DOHH2 (cell line): ENCODE measurements around the gene SH3BP5L.

Experiments
- H3F3A ChIP-seq: fragments of 200-600 bp; sonication (generic), shearing (Covaris generic); 2 replicates; pipeline ENCODE4 v1.6.0; 2016; ENCODE audit warnings: antibody characterized with exemption, mild to moderate bottlenecking; ENCODE audit not compliant: control insufficient read depth, insufficient read depth
- H3K27ac ChIP-seq: fragments of 200-600 bp; sonication (generic); 2 replicates; pipeline ENCODE4 v1.5.1; 2014; ENCODE audit warnings: low read depth, mild to moderate bottlenecking, low read length, moderate library complexity
- H3K27me3 ChIP-seq: fragments of 200-600 bp; sonication (generic); 2 replicates; pipeline ENCODE4 v1.6.1; 2014; ENCODE audit warnings: mild to moderate bottlenecking, low read length, mixed read lengths; ENCODE audit not compliant: control insufficient read depth
- H3K36me3 ChIP-seq: fragments of 200-600 bp; sonication (generic); 2 replicates; pipeline ENCODE4 v1.6.1; 2014; ENCODE audit warnings: mild to moderate bottlenecking, low read length, moderate library complexity, mixed read lengths; ENCODE audit not compliant: control insufficient read depth
- H3K4me1 ChIP-seq: fragments of 200-600 bp; sonication (generic); 2 replicates; pipeline ENCODE4 v1.6.1; 2014; ENCODE audit warnings: mild to moderate bottlenecking, low read length, mixed read lengths; ENCODE audit not compliant: control insufficient read depth
- H3K4me2 ChIP-seq: fragments of 200-600 bp; sonication (generic); 2 replicates; pipeline ENCODE4 v1.6.0; 2014; ENCODE audit warnings: mild to moderate bottlenecking, low read length, moderate library complexity
- H3K4me3 ChIP-seq: fragments of 200-600 bp; sonication (generic); 2 replicates; pipeline ENCODE4 v1.5.1; 2014; ENCODE audit warnings: mild to moderate bottlenecking, low read length, mixed read lengths
- H3K79me2 ChIP-seq: fragments of 200-600 bp; sonication (generic); 2 replicates; pipeline ENCODE4 v1.6.1; 2014; ENCODE audit warnings: mild to moderate bottlenecking, low read length, mixed read lengths; ENCODE audit not compliant: control insufficient read depth
- H3K9me2 ChIP-seq: fragments of 200-600 bp; sonication (generic); replicated peaks from 2 replicates; pipeline ENCODE4 v1.6.1; 2014; ENCODE audit warnings: mild to moderate bottlenecking, low read length, mixed read lengths; ENCODE audit not compliant: control insufficient read depth
- H3K9me3 ChIP-seq: fragments of 200-600 bp; sonication (generic); 2 replicates; pipeline ENCODE4 v1.6.1; 2014; ENCODE audit warnings: antibody characterized with exemption, low read length, mixed read lengths; ENCODE audit not compliant: control insufficient read depth, insufficient read depth
- H4K20me1 ChIP-seq: fragments of 200-600 bp; sonication (generic); 2 replicates; pipeline ENCODE4 v1.6.0; 2014; ENCODE audit warnings: low read depth, mild to moderate bottlenecking, antibody characterized with exemption, low read length, moderate library complexity; ENCODE audit not compliant: control insufficient read depth, insufficient read depth
- EZH2phosphoT487 ChIP-seq: fragments of 200-600 bp; sonication (generic); IDR thresholded peaks from 2 replicates; pipeline ENCODE4 v1.6.1; 2017; ENCODE audit warnings: borderline replicate concordance, mild to moderate bottlenecking, antibody characterized with exemption, low read length, moderate library complexity, mixed read lengths
- TF ChIP-seq, protein P1 (sequence below): fragments of 200-600 bp; sonication (generic); IDR thresholded peaks from one replicate; pipeline ENCODE4 v1.5.1; 2014; ENCODE audit warnings: antibody characterized with exemption, mild to moderate bottlenecking, low read depth, low read length; ENCODE audit not compliant: poor library complexity, severe bottlenecking

Gene SH3BP5L

GRCh38 chr1:248786156-248786555 lies 39.6 kb downstream of the SH3BP5L start:
- no peak for TF ChIP-seq EZH2phosphoT487
- TF ChIP-seq, protein P1, sequence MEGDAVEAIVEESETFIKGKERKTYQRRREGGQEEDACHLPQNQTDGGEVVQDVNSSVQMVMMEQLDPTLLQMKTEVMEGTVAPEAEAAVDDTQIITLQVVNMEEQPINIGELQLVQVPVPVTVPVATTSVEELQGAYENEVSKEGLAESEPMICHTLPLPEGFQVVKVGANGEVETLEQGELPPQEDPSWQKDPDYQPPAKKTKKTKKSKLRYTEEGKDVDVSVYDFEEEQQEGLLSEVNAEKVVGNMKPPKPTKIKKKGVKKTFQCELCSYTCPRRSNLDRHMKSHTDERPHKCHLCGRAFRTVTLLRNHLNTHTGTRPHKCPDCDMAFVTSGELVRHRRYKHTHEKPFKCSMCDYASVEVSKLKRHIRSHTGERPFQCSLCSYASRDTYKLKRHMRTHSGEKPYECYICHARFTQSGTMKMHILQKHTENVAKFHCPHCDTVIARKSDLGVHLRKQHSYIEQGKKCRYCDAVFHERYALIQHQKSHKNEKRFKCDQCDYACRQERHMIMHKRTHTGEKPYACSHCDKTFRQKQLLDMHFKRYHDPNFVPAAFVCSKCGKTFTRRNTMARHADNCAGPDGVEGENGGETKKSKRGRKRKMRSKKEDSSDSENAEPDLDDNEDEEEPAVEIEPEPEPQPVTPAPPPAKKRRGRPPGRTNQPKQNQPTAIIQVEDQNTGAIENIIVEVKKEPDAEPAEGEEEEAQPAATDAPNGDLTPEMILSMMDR = no peak
- Histone ChIP-seq H3K27me3 (0 out of 2 replicates have a peak, but pooled peaks cover 5% of the 10 kb centered on the region), H3K9me2 (no peaks in the 10 kb centered on the region)

DNA sequence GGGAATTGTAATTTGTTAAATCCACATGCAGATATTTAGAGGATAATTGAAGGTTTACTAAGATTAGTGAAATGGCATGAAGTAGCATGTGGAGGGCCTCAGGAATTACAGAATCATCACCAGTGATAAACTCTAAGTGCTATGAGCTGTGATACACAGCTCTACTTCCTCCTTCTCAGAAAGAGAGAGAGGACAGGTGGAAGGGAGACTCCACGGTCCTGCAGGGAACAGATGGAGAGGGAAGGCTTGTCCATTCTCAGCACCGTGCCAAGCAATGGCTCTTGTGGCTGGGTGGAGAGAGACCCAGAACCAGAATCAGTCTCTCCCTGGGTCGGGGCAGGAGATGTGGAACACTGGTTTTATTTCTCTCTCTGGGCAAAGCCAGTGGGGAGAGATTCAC lies 42.3 kb downstream of the SH3BP5L start:
- Histone ChIP-seq H3K36me3 (no peaks in the 10 kb centered on the region), H3K27ac (no peak overlapping the region), H3K4me1 (no peaks in the 10 kb centered on the region), H3K9me2 (no peaks in the 10 kb centered on the region), H3F3A (no peaks in the 10 kb centered on the region), H4K20me1 (no peaks in the 10 kb centered on the region), H3K4me2 (no peak overlapping the region), H3K27me3 (0 out of 2 replicates have a peak, but pooled peaks cover 5% of the 10 kb centered on the region), H3K9me3 (peaks cover 3% of the 10 kb centered on the region; the same call in 1 of the 2 replicates), H3K79me2 (no peaks in the 10 kb centered on the region), H3K4me3 (no peak overlapping the region)
- TF ChIP-seq, protein P1 = no peak
- no peak for TF ChIP-seq EZH2phosphoT487

More at GRCh38 chr1:248786156-248786555, 39.6 kb downstream of the SH3BP5L start:
- no peaks in the 10 kb centered on the region for H4K20me1 ChIP-seq
- no peaks in the 10 kb centered on the region for H3K36me3 ChIP-seq
- H3K79me2 ChIP-seq = no peaks in the 10 kb centered on the region
- no peak overlapping the region for H3K27ac ChIP-seq
- H3K4me3 ChIP-seq = no peak overlapping the region
- H3K4me2 ChIP-seq = no peak overlapping the region
- peaks cover under 1% of the 10 kb centered on the region; the same call in 1 of the 2 replicates for H3K9me3 ChIP-seq
- no peaks in the 10 kb centered on the region for H3F3A ChIP-seq
- no peaks in the 10 kb centered on the region for H3K4me1 ChIP-seq

DNA sequence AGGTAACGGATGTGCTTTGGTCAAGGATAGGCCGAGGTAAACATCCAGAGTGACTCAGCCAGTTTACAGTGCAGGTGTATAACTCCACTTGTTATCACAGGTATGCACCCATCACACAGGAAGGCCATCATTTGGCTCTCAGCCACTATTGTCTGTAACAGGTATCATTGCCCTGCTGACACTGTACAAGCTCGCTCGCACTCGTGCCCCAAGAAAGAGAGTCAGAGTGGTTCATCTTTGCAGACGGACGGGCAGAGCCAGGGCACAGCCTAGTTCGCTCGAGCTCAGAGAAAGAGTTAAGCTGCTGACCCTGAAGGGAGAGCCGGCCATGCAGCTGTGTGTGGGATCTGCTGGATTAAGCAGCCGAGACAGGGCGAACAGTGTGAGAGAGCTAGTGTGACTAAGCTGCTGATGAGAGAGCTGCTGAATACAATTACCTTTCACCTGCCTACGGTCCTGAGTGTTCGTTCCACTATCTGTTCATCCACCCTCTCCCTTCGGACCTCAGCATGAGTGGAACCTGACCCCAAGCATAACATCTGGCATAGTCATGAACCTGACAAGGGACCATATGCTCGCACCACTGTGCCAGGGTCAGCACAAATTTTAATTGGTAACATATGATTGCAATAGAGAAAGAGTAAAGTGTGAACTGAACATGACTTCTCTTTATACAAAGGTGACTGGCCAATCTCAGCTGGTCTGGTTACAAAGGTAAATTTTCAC lies 43.1 kb downstream of the SH3BP5L start:
- H3F3A ChIP-seq = no peaks in the 10 kb centered on the region
- TF ChIP-seq, protein P1 = no peak
- TF ChIP-seq EZH2phosphoT487 = no peak
- no peak overlapping the region for H3K4me3 ChIP-seq
- no peaks in the 10 kb centered on the region for H3K9me2 ChIP-seq
- H3K79me2 ChIP-seq = no peaks in the 10 kb centered on the region
- H3K4me2 ChIP-seq = no peak overlapping the region
- H3K4me1 ChIP-seq = no peaks in the 10 kb centered on the region
- H3K9me3 ChIP-seq = peaks cover 3% of the 10 kb centered on the region; the same call in 1 of the 2 replicates
- no peak overlapping the region for H3K27ac ChIP-seq
- H3K27me3 ChIP-seq = 0 out of 2 replicates have a peak, but pooled peaks cover 5% of the 10 kb centered on the region
- no peaks in the 10 kb centered on the region for H3K36me3 ChIP-seq
- no peaks in the 10 kb centered on the region for H4K20me1 ChIP-seq
